Neutrophil (primary cell): Measurements from ENCODE around the gene MTM1.

ENCODE experiments used
- H3K27ac ChIP-seq: fragments of 200-600 bp; sonication (generic); 2 replicates; pipeline ENCODE4 v1.5.1; 2016; ENCODE audit warnings: mild to moderate bottlenecking, moderate library complexity
- H3K27me3 ChIP-seq: fragments of 200-600 bp; sonication (generic); 2 replicates; pipeline ENCODE4 v1.6.0; 2016; ENCODE audit warnings: mild to moderate bottlenecking
- H3K36me3 ChIP-seq: fragments of 200-600 bp; sonication (generic); 2 replicates; pipeline ENCODE4 v1.5.1; 2017
- H3K4me1 ChIP-seq, 2 experiments: fragments of 200-600 bp in 1 of 2; sonication (generic) in 1 of 2; 1 replicate in 1 of 2; 2 replicates in 1 of 2; pipeline versions ENCODE4 v1.5.1 to v1.6.1; 2013 to 2016; ENCODE audit warnings: low read depth in 1 of 2, low read length in 1 of 2, mild to moderate bottlenecking in 1 of 2, moderate library complexity in 1 of 2; ENCODE audit not compliant: control insufficient read depth in 1 of 2, insufficient read depth in 1 of 2
- H3K4me3 ChIP-seq, 2 experiments: fragments of 200-600 bp in 1 of 2; sonication (generic) in 1 of 2; 1 replicate in 1 of 2; 2 replicates in 1 of 2; pipeline ENCODE4 v1.5.1; 2013 to 2016; ENCODE audit warnings: low read depth in 1 of 2, low read length in 1 of 2, mild to moderate bottlenecking in 1 of 2, moderate library complexity in 1 of 2
- H3K9me3 ChIP-seq: fragments of 200-600 bp; sonication (generic); 2 replicates; pipeline ENCODE4 v1.5.1; 2016
- TF ChIP-seq, protein P1 (sequence below): fragments of 200-600 bp; sonication (generic); IDR thresholded peaks from 2 replicates; pipeline ENCODE4 v1.5.1; 2016; ENCODE audit warnings: antibody characterized with exemption

MTM1 gene

GRCh38 chrX:150616179-150616862 lies 47.9 kb downstream of the MTM1 start:
- Histone ChIP-seq H3K27me3 (no peaks in the 10 kb centered on the region), H3K9me3 (no peaks in the 10 kb centered on the region), H3K27ac (no peak overlapping the region), H3K4me1 (no peaks in the 10 kb centered on the region), H3K4me3 (no peak overlapping the region), H3K36me3 (peaks cover 38% of the 10 kb centered on the region)
- TF ChIP-seq, protein P1, sequence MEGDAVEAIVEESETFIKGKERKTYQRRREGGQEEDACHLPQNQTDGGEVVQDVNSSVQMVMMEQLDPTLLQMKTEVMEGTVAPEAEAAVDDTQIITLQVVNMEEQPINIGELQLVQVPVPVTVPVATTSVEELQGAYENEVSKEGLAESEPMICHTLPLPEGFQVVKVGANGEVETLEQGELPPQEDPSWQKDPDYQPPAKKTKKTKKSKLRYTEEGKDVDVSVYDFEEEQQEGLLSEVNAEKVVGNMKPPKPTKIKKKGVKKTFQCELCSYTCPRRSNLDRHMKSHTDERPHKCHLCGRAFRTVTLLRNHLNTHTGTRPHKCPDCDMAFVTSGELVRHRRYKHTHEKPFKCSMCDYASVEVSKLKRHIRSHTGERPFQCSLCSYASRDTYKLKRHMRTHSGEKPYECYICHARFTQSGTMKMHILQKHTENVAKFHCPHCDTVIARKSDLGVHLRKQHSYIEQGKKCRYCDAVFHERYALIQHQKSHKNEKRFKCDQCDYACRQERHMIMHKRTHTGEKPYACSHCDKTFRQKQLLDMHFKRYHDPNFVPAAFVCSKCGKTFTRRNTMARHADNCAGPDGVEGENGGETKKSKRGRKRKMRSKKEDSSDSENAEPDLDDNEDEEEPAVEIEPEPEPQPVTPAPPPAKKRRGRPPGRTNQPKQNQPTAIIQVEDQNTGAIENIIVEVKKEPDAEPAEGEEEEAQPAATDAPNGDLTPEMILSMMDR: no peak

- Histone ChIP-seq H3K9me3 (no peaks in the 10 kb centered on the region), H3K27me3 (no peaks in the 10 kb centered on the region), H3K36me3 (peaks cover 42% of the 10 kb centered on the region), H3K27ac (no peak overlapping the region), H3K4me1 (no peaks in the 10 kb centered on the region), H3K4me3 (no peak overlapping the region)
- TF ChIP-seq, protein P1: no peak
Measured at GRCh38 chrX:150616863-150617198, 48.4 kb downstream of the MTM1 start.

- Histone ChIP-seq H3K27ac (no peak overlapping the region), H3K36me3 (peaks cover 39% of the 10 kb centered on the region), H3K4me3 (no peak overlapping the region), H3K4me1 (no peaks in the 10 kb centered on the region), H3K27me3 (no peaks in the 10 kb centered on the region), H3K9me3 (no peaks in the 10 kb centered on the region)
- TF ChIP-seq, protein P1: no peak
Measured at GRCh38 chrX:150621652-150622051, 53.2 kb downstream of the MTM1 start.

DNA sequence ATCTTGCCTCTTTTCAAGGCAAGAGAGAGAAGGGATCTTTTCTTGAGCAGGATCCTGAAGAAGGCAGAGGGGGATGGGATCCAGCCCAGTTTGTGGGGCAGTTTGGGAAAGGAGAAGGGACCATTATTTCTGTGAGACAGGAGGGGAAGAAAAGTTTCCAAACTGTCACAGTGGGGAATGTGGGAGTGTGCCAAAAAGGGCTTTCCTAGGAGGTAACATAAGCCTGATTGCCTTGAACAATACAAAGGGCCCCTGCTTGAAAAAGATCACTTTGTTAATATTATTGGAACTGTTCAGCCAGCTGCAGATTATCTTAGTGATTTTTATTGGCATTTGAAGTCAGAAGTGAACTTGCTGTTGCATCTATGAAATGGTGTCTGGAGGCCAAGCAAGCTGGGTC lies 55.2 kb downstream of the MTM1 start:
- Histone ChIP-seq H3K4me3 (no peak overlapping the region), H3K27ac (no peak overlapping the region), H3K9me3 (no peaks in the 10 kb centered on the region), H3K4me1 (no peaks in the 10 kb centered on the region), H3K36me3 (peaks cover 49% of the 10 kb centered on the region), H3K27me3 (no peaks in the 10 kb centered on the region)
- TF ChIP-seq, protein P1: no peak

DNA sequence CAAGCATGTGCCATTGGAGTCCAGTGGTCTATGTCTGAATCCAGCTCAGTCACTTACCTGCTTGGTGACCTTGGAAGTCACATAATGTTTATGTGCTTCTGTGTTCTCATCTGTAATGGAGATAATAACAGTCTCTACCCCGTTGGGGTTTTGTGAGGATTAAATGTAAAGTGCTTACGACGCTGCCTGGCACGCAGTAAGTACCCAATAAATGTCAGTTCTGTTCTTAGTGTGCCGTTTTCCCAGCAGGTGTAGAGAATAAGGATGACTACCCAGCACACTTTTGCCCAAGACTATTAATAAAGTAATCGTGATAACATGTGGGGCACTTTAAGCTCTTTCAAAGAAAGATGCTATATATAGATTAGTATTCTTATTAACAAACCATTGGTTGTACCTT lies 56.7 kb downstream of the MTM1 start:
- TF ChIP-seq, protein P1: no peak
- Histone ChIP-seq H3K27me3 (no peaks in the 10 kb centered on the region), H3K36me3 (peaks cover 55% of the 10 kb centered on the region), H3K27ac (no peak overlapping the region), H3K4me1 (no peaks in the 10 kb centered on the region), H3K4me3 (no peak overlapping the region), H3K9me3 (no peaks in the 10 kb centered on the region)
